ENCODE measurements around the gene OLFM4. TPM values are rescaled to one million over a fixed set of nuclear protein-coding genes. Genes with fewer than 3 reads are reported as not detected.

The OLFM4 gene
- polyA plus RNA-seq (2013, experiment 1 of 2): not detected
- polyA plus RNA-seq (2013, experiment 2 of 2): not detected

GRCh38 chr13:53028637-53029203 is at the start of gene OLFM4:
Gene OLFM4, plus strand, starts transcription at chr13:53028813. Its CDS starts 24 bp downstream, at chr13:53028837.
- H3K4me3 ChIP-seq (ENCODE audit: extremely low read depth, insufficient read depth, low read length, poor library complexity, severe bottlenecking): no peak within 1 kb of the TSS
- no peaks in the 10 kb centered on the region for H3K4me1 ChIP-seq (ENCODE audit: control insufficient read depth, insufficient read depth, low read length, poor library complexity, severe bottlenecking)
- 81 to 90% methylated on average over 7 to 8 of the region's 9 CpGs for WGBS, 2 experiments (ENCODE audit: insufficient coverage in 2 of 2)
- H3K27ac ChIP-seq (ENCODE audit: low read depth, low read length, severe bottlenecking): no peak within 1 kb of the TSS
- H3K9me3 ChIP-seq (ENCODE audit: control insufficient read depth, low read length): no peaks in the 10 kb centered on the region
- H3K36me3 ChIP-seq (ENCODE audit: control insufficient read depth, insufficient read depth, low read length): no peaks in the 10 kb centered on the region

- Histone ChIP-seq H3K36me3 (ENCODE audit: control insufficient read depth, insufficient read depth, low read length) (no peaks in the 10 kb centered on the region), H3K27ac (ENCODE audit: low read depth, low read length, severe bottlenecking) (no peak overlapping the region), H3K9me3 (ENCODE audit: control insufficient read depth, low read length) (no peaks in the 10 kb centered on the region), H3K4me3 (ENCODE audit: extremely low read depth, insufficient read depth, low read length, poor library complexity, severe bottlenecking) (no peak overlapping the region), H3K4me1 (ENCODE audit: control insufficient read depth, insufficient read depth, low read length, poor library complexity, severe bottlenecking) (peaks cover 4% of the 10 kb centered on the region)
- WGBS, 2 experiments (ENCODE audit: insufficient coverage in 2 of 2): 65% methylated on average over 5 of the region's 5 CpGs; no CpG with 5 or more reads in 1 of the 2 experiments
These were observed 49.6 kb upstream of the OLFM4 start for GRCh38 chr13:52978989-52979388.

GRCh38 chr13:52980695-52981094 is 47.9 kb upstream of the OLFM4 start:
- Histone ChIP-seq H3K27ac (ENCODE audit: low read depth, low read length, severe bottlenecking) (no peak overlapping the region), H3K4me1 (ENCODE audit: control insufficient read depth, insufficient read depth, low read length, poor library complexity, severe bottlenecking) (peaks cover 4% of the 10 kb centered on the region), H3K9me3 (ENCODE audit: control insufficient read depth, low read length) (no peaks in the 10 kb centered on the region), H3K36me3 (ENCODE audit: control insufficient read depth, insufficient read depth, low read length) (no peaks in the 10 kb centered on the region), H3K4me3 (ENCODE audit: extremely low read depth, insufficient read depth, low read length, poor library complexity, severe bottlenecking) (no peak overlapping the region)
- 92 to 97% methylated on average over 2 to 3 of the region's 5 CpGs for WGBS, 2 experiments (ENCODE audit: insufficient coverage in 2 of 2)

GRCh38 chr13:52983836-52984235 is 44.8 kb upstream of the OLFM4 start:
- Histone ChIP-seq H3K27ac (ENCODE audit: low read depth, low read length, severe bottlenecking) (no peak overlapping the region), H3K36me3 (ENCODE audit: control insufficient read depth, insufficient read depth, low read length) (no peaks in the 10 kb centered on the region)
- WGBS, 2 experiments (ENCODE audit: insufficient coverage in 2 of 2): 93% methylated on average over 2 of the region's 4 CpGs; no CpG with 5 or more reads in 1 of the 2 experiments

GRCh38 chr13:52984881-52985363 is 43.7 kb upstream of the OLFM4 start:
- Histone ChIP-seq H3K4me3 (ENCODE audit: extremely low read depth, insufficient read depth, low read length, poor library complexity, severe bottlenecking) (no peak overlapping the region), H3K9me3 (ENCODE audit: control insufficient read depth, low read length) (no peaks in the 10 kb centered on the region), H3K27ac (ENCODE audit: low read depth, low read length, severe bottlenecking) (no peak overlapping the region), H3K36me3 (ENCODE audit: control insufficient read depth, insufficient read depth, low read length) (no peaks in the 10 kb centered on the region), H3K4me1 (ENCODE audit: control insufficient read depth, insufficient read depth, low read length, poor library complexity, severe bottlenecking) (no peaks in the 10 kb centered on the region)
- 89 to 95% methylated on average over 5 of the region's 5 CpGs for whole genome bisulfite sequencing, 2 experiments (ENCODE audit: insufficient coverage in 2 of 2)

More at GRCh38 chr13:52983836-52984235, 44.8 kb upstream of the OLFM4 start:
- peaks cover 4% of the 10 kb centered on the region for H3K4me1 ChIP-seq (ENCODE audit: control insufficient read depth, insufficient read depth, low read length, poor library complexity, severe bottlenecking)
- H3K9me3 ChIP-seq (ENCODE audit: control insufficient read depth, low read length): no peaks in the 10 kb centered on the region
- H3K4me3 ChIP-seq (ENCODE audit: extremely low read depth, insufficient read depth, low read length, poor library complexity, severe bottlenecking): no peak overlapping the region

GRCh38 chr13:52991344-52992020 is 37.1 kb upstream of the OLFM4 start:
- no peaks in the 10 kb centered on the region for H3K36me3 ChIP-seq (ENCODE audit: control insufficient read depth, insufficient read depth, low read length)
- no peak overlapping the region for H3K4me3 ChIP-seq (ENCODE audit: extremely low read depth, insufficient read depth, low read length, poor library complexity, severe bottlenecking)
- no peaks in the 10 kb centered on the region for H3K9me3 ChIP-seq (ENCODE audit: control insufficient read depth, low read length)
- peaks cover 8% of the 10 kb centered on the region for H3K4me1 ChIP-seq (ENCODE audit: control insufficient read depth, insufficient read depth, low read length, poor library complexity, severe bottlenecking)
- H3K27ac ChIP-seq (ENCODE audit: low read depth, low read length, severe bottlenecking): no peak overlapping the region
- WGBS, 2 experiments (ENCODE audit: insufficient coverage in 2 of 2): 66 to 73% methylated on average over 8 to 12 of the region's 13 CpGs

- Histone ChIP-seq H3K4me1 (ENCODE audit: control insufficient read depth, insufficient read depth, low read length, poor library complexity, severe bottlenecking) (peaks cover 8% of the 10 kb centered on the region), H3K27ac (ENCODE audit: low read depth, low read length, severe bottlenecking) (no peak overlapping the region), H3K36me3 (ENCODE audit: control insufficient read depth, insufficient read depth, low read length) (no peaks in the 10 kb centered on the region), H3K4me3 (ENCODE audit: extremely low read depth, insufficient read depth, low read length, poor library complexity, severe bottlenecking) (no peak overlapping the region), H3K9me3 (ENCODE audit: control insufficient read depth, low read length) (no peaks in the 10 kb centered on the region)
- WGBS, 2 experiments (ENCODE audit: insufficient coverage in 2 of 2): 82 to 90% methylated on average over 11 of the region's 11 CpGs
These were observed 36.5 kb upstream of the OLFM4 start for GRCh38 chr13:52992110-52992509.

- H3K9me3 ChIP-seq (ENCODE audit: control insufficient read depth, low read length): no peaks in the 10 kb centered on the region
- no CpG with 5 or more reads among the region's 2 CpGs for WGBS, 2 experiments (ENCODE audit: insufficient coverage in 2 of 2)
- H3K36me3 ChIP-seq (ENCODE audit: control insufficient read depth, insufficient read depth, low read length): no peaks in the 10 kb centered on the region
- H3K27ac ChIP-seq (ENCODE audit: low read depth, low read length, severe bottlenecking): no peak overlapping the region
- H3K4me3 ChIP-seq (ENCODE audit: extremely low read depth, insufficient read depth, low read length, poor library complexity, severe bottlenecking): no peak overlapping the region
- peaks cover 8% of the 10 kb centered on the region for H3K4me1 ChIP-seq (ENCODE audit: control insufficient read depth, insufficient read depth, low read length, poor library complexity, severe bottlenecking)
These were observed 34.6 kb upstream of the OLFM4 start for GRCh38 chr13:52994051-52994450.

- H3K4me3 ChIP-seq (ENCODE audit: extremely low read depth, insufficient read depth, low read length, poor library complexity, severe bottlenecking): no peak overlapping the region
These were observed 33.7 kb upstream of the OLFM4 start for GRCh38 chr13:52994865-52995264.

GRCh38 chr13:52995946-52996345 is 32.7 kb upstream of the OLFM4 start:
- Histone ChIP-seq H3K4me1 (ENCODE audit: control insufficient read depth, insufficient read depth, low read length, poor library complexity, severe bottlenecking) (peaks cover 8% of the 10 kb centered on the region), H3K9me3 (ENCODE audit: control insufficient read depth, low read length) (no peaks in the 10 kb centered on the region), H3K4me3 (ENCODE audit: extremely low read depth, insufficient read depth, low read length, poor library complexity, severe bottlenecking) (no peak overlapping the region), H3K27ac (ENCODE audit: low read depth, low read length, severe bottlenecking) (no peak overlapping the region), H3K36me3 (ENCODE audit: control insufficient read depth, insufficient read depth, low read length) (no peaks in the 10 kb centered on the region)
- 90 to 100% methylated on average over 1 to 2 of the region's 2 CpGs for WGBS, 2 experiments (ENCODE audit: insufficient coverage in 2 of 2)

More at GRCh38 chr13:52994865-52995264, 33.7 kb upstream of the OLFM4 start:
- no CpG with 5 or more reads among the region's 1 CpG for WGBS, 2 experiments (ENCODE audit: insufficient coverage in 2 of 2)
- Histone ChIP-seq H3K36me3 (ENCODE audit: control insufficient read depth, insufficient read depth, low read length) (no peaks in the 10 kb centered on the region), H3K9me3 (ENCODE audit: control insufficient read depth, low read length) (no peaks in the 10 kb centered on the region), H3K4me1 (ENCODE audit: control insufficient read depth, insufficient read depth, low read length, poor library complexity, severe bottlenecking) (peaks cover 8% of the 10 kb centered on the region), H3K27ac (ENCODE audit: low read depth, low read length, severe bottlenecking) (no peak overlapping the region)

Measured in mesodermal cell (in vitro differentiated cells).